Transverse colon (tissue), 3 donors: ENCODE measurements around the gene ZFAND4.

Experiments
- CTCF ChIP-seq, 5 experiments: fragments of 200-600 bp in 3 of 5; fragments of 450-650 bp in 2 of 5; sonication (generic) in 3 of 5; IDR thresholded peaks; 1 replicate in 2 of 5; 2 replicates in 3 of 5; pipeline ENCODE4 v1.5.1; 2016 to 2017; ENCODE audit warnings: antibody characterized with exemption in 5 of 5, inconsistent platforms in 3 of 5, mild to moderate bottlenecking in 2 of 5, moderate library complexity in 1 of 5
- EP300 ChIP-seq: sonication (generic); formaldehyde crosslinking; IDR thresholded peaks from one replicate; pipeline ENCODE4 v1.6.1; 2017; ENCODE audit warnings: antibody characterized with exemption, low read depth
- POLR2A ChIP-seq: fragments of 450-650 bp; IDR thresholded peaks from one replicate; pipeline ENCODE4 v1.6.1; 2016; ENCODE audit warnings: antibody characterized with exemption, mild to moderate bottlenecking, moderate library complexity

GRCh38 chr10:45608052-45608451 is 64.5 kb downstream of the ZFAND4 start:
- no peak for TF ChIP-seq CTCF (IDR thresholded peaks at IDR 0.05)
- TF ChIP-seq EP300: no peak
- no peak for TF ChIP-seq POLR2A
